GM12878 (cell line): ENCODE data around the gene JAG1. TPM values are rescaled to one million over a fixed set of nuclear protein-coding genes. Genes with fewer than 3 reads are reported as not detected.

Source experiments
- ATAC-seq: fragments of 200-7000 bp; cut with Tn5 transposase; 3 replicates; pipeline ENCODE4 v1.9.1; 2020; ENCODE audit warnings: mild to moderate bottlenecking, moderate library complexity
- BruUV-seq: library from RNA; stranded (reverse); fragments of 400-500 nt; replicated peaks from 2 replicates; lab custom pipeline; 2021; lab: Mats Ljungman, UMichigan
- CTCF ChIA-PET: fragments of 300-600 bp; sonication (Branson Sonifier 250); formaldehyde crosslinking; extraction: SDS; loops from one replicate; lab custom pipeline; 2021; ENCODE audit warnings: inconsistent platforms; lab: Yijun Ruan, JAX
- POLR2A ChIA-PET: fragments of 350-600 bp; formaldehyde crosslinking; extraction: SDS; loops from one replicate; lab custom pipeline; 2021; ENCODE audit warnings: inconsistent platforms; lab: Charles Lee
- RAD21 ChIA-PET: fragments of 300-600 bp; sonication (Branson Sonifier 250); formaldehyde crosslinking; loops from one replicate; lab custom pipeline; 2023; ENCODE audit warnings: antibody characterized with exemption; ENCODE audit not compliant: unreplicated experiment; lab: Charles Lee
- SMC1A ChIA-PET: fragments of 300-600 bp; sonication (Branson Sonifier 250); formaldehyde crosslinking; loops from one replicate; lab custom pipeline; 2023; ENCODE audit not compliant: unreplicated experiment, uncharacterized antibody; lab: Charles Lee
- DNase-seq: peaks from one replicate; pipeline ENCODE4 v3.0.0-alpha.2; 2011; ENCODE audit warnings: low read depth, low spot score
- FAIRE-seq: peaks from 3 replicates; lab custom pipeline; 2011; peaks lifted over from hg19 to GRCh38; lab: Jason Lieb, UNC
- H2AFZ ChIP-seq: 2 replicates; pipeline ENCODE4 v1.6.0; 2011; ENCODE audit warnings: low read depth, low read length, control low read depth; ENCODE audit not compliant: control insufficient read depth
- H3K27ac ChIP-seq: 2 replicates; pipeline ENCODE4 v1.5.1; 2011; ENCODE audit warnings: control low read depth; ENCODE audit not compliant: control insufficient read depth, insufficient read depth
- H3K27me3 ChIP-seq, 2 experiments: replicated peaks in 1 of 2; 2 replicates each; pipeline versions ENCODE4 v1.6.0 to v1.6.1; 2011; ENCODE audit warnings: low read length in 1 of 2; ENCODE audit not compliant: control insufficient read depth in 2 of 2, insufficient read depth in 2 of 2
- H3K36me3 ChIP-seq, 2 experiments: 2 replicates each; pipeline ENCODE4 v1.5.1; 2011; ENCODE audit warnings: low read length in 1 of 2; ENCODE audit not compliant: control insufficient read depth in 2 of 2, insufficient read depth in 2 of 2
- H3K4me1 ChIP-seq: 2 replicates; pipeline ENCODE4 v1.6.1; 2011; ENCODE audit warnings: mild to moderate bottlenecking, low read length, moderate library complexity, mixed read lengths; ENCODE audit not compliant: control insufficient read depth, insufficient read depth
- H3K4me2 ChIP-seq: 2 replicates; pipeline ENCODE4 v1.6.0; 2011; ENCODE audit warnings: control low read depth; ENCODE audit not compliant: control insufficient read depth, insufficient read depth
- H3K4me3 ChIP-seq: fragments of 200-600 bp; sonication (generic); 2 replicates; pipeline ENCODE4 v1.5.1; 2016
- H3K79me2 ChIP-seq: 2 replicates; pipeline ENCODE4 v1.6.0; 2011; ENCODE audit warnings: low read length; ENCODE audit not compliant: control insufficient read depth, insufficient read depth
- H3K9ac ChIP-seq: 2 replicates; pipeline ENCODE4 v1.8.0; 2011; ENCODE audit warnings: low read length, control low read depth, mixed read lengths; ENCODE audit not compliant: control insufficient read depth, insufficient read depth
- H3K9me3 ChIP-seq: replicated peaks from 3 replicates; pipeline ENCODE4 v1.5.1; 2011; ENCODE audit warnings: mild to moderate bottlenecking, low read length; ENCODE audit not compliant: control insufficient read depth, insufficient read depth
- H4K20me1 ChIP-seq: 2 replicates; pipeline ENCODE4 v1.6.0; 2011; ENCODE audit not compliant: control insufficient read depth, insufficient read depth
- CEBPB ChIP-seq, 2 experiments: fragments of 150-350 bp in 1 of 2; IDR thresholded peaks; 2 replicates each; pipeline ENCODE4 v1.6.1; 2012 to 2014; ENCODE audit warnings: low read depth in 2 of 2, low read length in 2 of 2, borderline replicate concordance in 1 of 2, inconsistent platforms in 1 of 2
- KDM1A ChIP-seq: fragments of 200-600 bp; sonication (generic); IDR thresholded peaks from 2 replicates; pipeline ENCODE4 v1.6.1; 2016; ENCODE audit warnings: borderline replicate concordance
- KLF5 ChIP-seq: fragments of 450-650 bp; IDR thresholded peaks from 2 replicates; pipeline ENCODE4 v1.6.1; 2014; ENCODE audit warnings: mild to moderate bottlenecking; ENCODE audit not compliant: partially characterized antibody
- PAX5 ChIP-seq: IDR thresholded peaks from 2 replicates; pipeline ENCODE4 v1.6.1; 2011; ENCODE audit warnings: low read depth, low read length, borderline replicate concordance
- RAD51 ChIP-seq: fragments of 450-650 bp; IDR thresholded peaks from 2 replicates; pipeline ENCODE4 v1.6.1; 2016; ENCODE audit warnings: moderate library complexity, mild to moderate bottlenecking, inconsistent platforms
- RCOR1 ChIP-seq: conservative IDR thresholded peaks from 2 replicates; pipeline ENCODE4 v1.6.1; 2012; ENCODE audit warnings: low read depth, low read length, improper control_type of control experiment
- TCF12 ChIP-seq: IDR thresholded peaks from 2 replicates; pipeline ENCODE4 v1.6.1; 2011; ENCODE audit warnings: low read depth, mild to moderate bottlenecking, low read length
- YBX1 ChIP-seq: fragments of 450-650 bp; IDR thresholded peaks from 2 replicates; pipeline ENCODE4 v1.6.1; 2016; ENCODE audit warnings: antibody characterized with exemption
- WGBS: methylation state at CpG from one replicate; pipeline ENCODE4 v1.1.6; 2016; ENCODE audit warnings: low lambda C conversion rate; ENCODE audit not compliant: insufficient replicate concordance, insufficient coverage; ENCODE audit errors: missing lambda C conversion rate; 5-methylcytosine and 5-hydroxymethylcytosine counted together
- in situ Hi-C: fragments of 300-500 bp; cut with MboI; formaldehyde crosslinking; loops from 9 replicates; pipeline ENCODE4 v1.14.3; 2018; ENCODE audit warnings: mixed read lengths
- intact Hi-C: fragments of 100-400 bp; cut with micrococcal nuclease; formaldehyde crosslinking; loops from one replicate; pipeline ENCODE4 v1.14.2; 2022; ENCODE audit not compliant: unreplicated experiment
- polyA plus RNA-seq, 11 experiments: library from polyadenylated mRNA; depleted of rRNA in 4 of 11; unstranded in 6 of 11; stranded (reverse) in 5 of 11; fragments of >200 nt; fragmentation: Nextera tagmentation in 4 of 11; fragmentation: Illumina TruSeq in 1 of 11; extraction: Ambion mirVana in 4 of 11; extraction: Trizol in 1 of 11; gene quantifications; 1 replicate in 1 of 11; 2 replicates in 10 of 11; pipeline versions ENCODE4 v1.2.1 to v1.2.3, GENCODE V29; 2011 to 2016; ENCODE audit warnings: inconsistent platforms in 2 of 11, missing spikeins in 2 of 11, low read depth in 1 of 11
- total RNA-seq, 4 experiments: library from RNA; depleted of rRNA in 3 of 4; stranded (reverse); fragments of >200 nt in 3 of 4; fragmentation: Illumina TruSeq in 1 of 4; extraction: Trizol in 1 of 4; gene quantifications; 2 replicates each; pipeline versions ENCODE4 v1.2.1 to v1.2.3, GENCODE V29; 2013 to 2021
- TF ChIP-seq, protein P1 (sequence below): fragments of 450-650 bp; IDR thresholded peaks from 2 replicates; pipeline ENCODE4 v1.6.1; 2016; ENCODE audit warnings: mild to moderate bottlenecking
- TF ChIP-seq, protein P2 (sequence below), 3 experiments: IDR thresholded peaks in 2 of 3; conservative IDR thresholded peaks in 1 of 3; 2 replicates each; pipeline ENCODE4 v1.5.1; 2011; ENCODE audit warnings: low read depth in 3 of 3, low read length in 3 of 3, mild to moderate bottlenecking in 3 of 3, control low read depth in 2 of 3, moderate library complexity in 2 of 3, inconsistent platforms in 1 of 3, mixed read lengths in 1 of 3; ENCODE audit not compliant: control insufficient read depth in 2 of 3, insufficient read depth in 1 of 3; ENCODE audit errors: extremely low read depth in 1 of 3
- TF ChIP-seq, protein P3 (sequence below): fragments of 450-650 bp; IDR thresholded peaks from 2 replicates; pipeline ENCODE4 v1.6.1; 2018; ENCODE audit warnings: mild to moderate bottlenecking, low read depth, moderate library complexity; ENCODE audit not compliant: partially characterized antibody
- TF ChIP-seq, protein P4 (sequence below): fragments of 150-350 bp; IDR thresholded peaks from 2 replicates; pipeline ENCODE4 v1.6.1; 2016; ENCODE audit warnings: low read depth, low read length
- TF ChIP-seq, protein P5 (sequence below): IDR thresholded peaks from 2 replicates; pipeline ENCODE4 v1.6.1; 2012; ENCODE audit warnings: low read depth, low read length, improper control_type of control experiment

Gene JAG1
- total and polyA plus RNA-seq, 10 of the 15 experiments (the other 5 are each of a cell fraction or from before 2014, with no cell fraction given): 0.66 to 6.9 (median 1.8) TPM

DNA sequence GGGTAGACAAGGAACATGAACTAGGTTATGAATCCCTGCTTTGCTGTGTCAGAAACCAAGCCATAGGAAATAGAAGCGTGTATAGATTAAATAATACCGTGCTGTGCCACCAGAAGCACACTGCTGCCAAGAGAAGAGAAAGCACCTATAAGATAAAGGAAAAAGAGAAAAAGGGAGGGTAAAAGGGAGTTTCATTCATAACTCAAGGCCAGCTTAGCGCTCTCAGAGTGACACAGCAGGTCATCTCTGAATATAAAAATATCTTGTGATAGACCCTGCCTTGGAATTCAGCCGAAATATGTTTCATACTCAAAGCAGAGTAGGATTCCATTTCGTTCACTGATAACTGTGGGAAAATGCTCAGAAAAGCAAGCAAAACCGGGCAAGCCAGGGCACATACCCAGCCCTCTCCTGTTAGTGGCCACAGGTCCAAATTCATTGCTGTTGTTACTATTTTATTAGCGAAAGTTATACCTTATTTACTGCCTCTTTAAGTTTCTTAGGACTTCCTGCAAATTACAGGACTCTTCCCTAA lies 8.7 kb downstream of the JAG1 start:
- no peaks in the 10 kb centered on the region for H3K27me3 ChIP-seq
- in situ Hi-C loops (no loop called here), intact Hi-C loops (no loop called here)
- SMC1A ChIA-PET: interaction anchor here (0.6 kb wide), 1 partner anchor 261 kb away, joined by 4 read pairs; no protein-coding TSS in a partner anchor
- POLR2A ChIA-PET: no interaction called here
- BruUV-seq: no TSS peak
- H3K27ac ChIP-seq: no peak overlapping the region
- H3K4me2 ChIP-seq: no peak overlapping the region
- CTCF ChIA-PET: no interaction called here
- WGBS: 47% methylated on average over 7 of the region's 7 CpGs
- DNase-seq (no peak), ATAC-seq (no peak), FAIRE-seq (no peak)
- H3K9me3 ChIP-seq: no peaks in the 10 kb centered on the region
- no peaks in the 10 kb centered on the region; the same call in 1 of the 2 replicates for H4K20me1 ChIP-seq
- no peak overlapping the region for H2AFZ ChIP-seq
- H3K4me1 ChIP-seq: peaks cover 9% of the 10 kb centered on the region
- no peak overlapping the region for H3K9ac ChIP-seq
- RAD21 ChIA-PET: no interaction called here
- H3K4me3 ChIP-seq: no peak overlapping the region
- peaks cover 0 to 2% of the 10 kb centered on the region in 2 experiments; a peak in 3 of 4 replicates for H3K36me3 ChIP-seq
- peaks cover 7% of the 10 kb centered on the region for H3K79me2 ChIP-seq
- TF ChIP-seq, protein P1, sequence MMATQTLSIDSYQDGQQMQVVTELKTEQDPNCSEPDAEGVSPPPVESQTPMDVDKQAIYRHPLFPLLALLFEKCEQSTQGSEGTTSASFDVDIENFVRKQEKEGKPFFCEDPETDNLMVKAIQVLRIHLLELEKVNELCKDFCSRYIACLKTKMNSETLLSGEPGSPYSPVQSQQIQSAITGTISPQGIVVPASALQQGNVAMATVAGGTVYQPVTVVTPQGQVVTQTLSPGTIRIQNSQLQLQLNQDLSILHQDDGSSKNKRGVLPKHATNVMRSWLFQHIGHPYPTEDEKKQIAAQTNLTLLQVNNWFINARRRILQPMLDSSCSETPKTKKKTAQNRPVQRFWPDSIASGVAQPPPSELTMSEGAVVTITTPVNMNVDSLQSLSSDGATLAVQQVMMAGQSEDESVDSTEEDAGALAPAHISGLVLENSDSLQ: no peak
- no peak for TF ChIP-seq CEBPB (IDR thresholded peaks at IDR 0.05; ENCODE audit: borderline replicate concordance in 1 of 2, low read depth in 2 of 2, low read length in 2 of 2)
- TF ChIP-seq RAD51: no peak
- TF ChIP-seq TCF12: no peak
- TF ChIP-seq, protein P2, sequence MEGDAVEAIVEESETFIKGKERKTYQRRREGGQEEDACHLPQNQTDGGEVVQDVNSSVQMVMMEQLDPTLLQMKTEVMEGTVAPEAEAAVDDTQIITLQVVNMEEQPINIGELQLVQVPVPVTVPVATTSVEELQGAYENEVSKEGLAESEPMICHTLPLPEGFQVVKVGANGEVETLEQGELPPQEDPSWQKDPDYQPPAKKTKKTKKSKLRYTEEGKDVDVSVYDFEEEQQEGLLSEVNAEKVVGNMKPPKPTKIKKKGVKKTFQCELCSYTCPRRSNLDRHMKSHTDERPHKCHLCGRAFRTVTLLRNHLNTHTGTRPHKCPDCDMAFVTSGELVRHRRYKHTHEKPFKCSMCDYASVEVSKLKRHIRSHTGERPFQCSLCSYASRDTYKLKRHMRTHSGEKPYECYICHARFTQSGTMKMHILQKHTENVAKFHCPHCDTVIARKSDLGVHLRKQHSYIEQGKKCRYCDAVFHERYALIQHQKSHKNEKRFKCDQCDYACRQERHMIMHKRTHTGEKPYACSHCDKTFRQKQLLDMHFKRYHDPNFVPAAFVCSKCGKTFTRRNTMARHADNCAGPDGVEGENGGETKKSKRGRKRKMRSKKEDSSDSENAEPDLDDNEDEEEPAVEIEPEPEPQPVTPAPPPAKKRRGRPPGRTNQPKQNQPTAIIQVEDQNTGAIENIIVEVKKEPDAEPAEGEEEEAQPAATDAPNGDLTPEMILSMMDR (IDR thresholded peaks at IDR 0.05 in 2 of 3, conservative IDR thresholded peaks at IDR 0.05 in 1 of 3; ENCODE audit: control insufficient read depth in 2 of 3, extremely low read depth in 1 of 3, insufficient read depth in 1 of 3, low read depth in 3 of 3, low read length in 3 of 3): no peak
- TF ChIP-seq PAX5: no peak
- TF ChIP-seq, protein P3, sequence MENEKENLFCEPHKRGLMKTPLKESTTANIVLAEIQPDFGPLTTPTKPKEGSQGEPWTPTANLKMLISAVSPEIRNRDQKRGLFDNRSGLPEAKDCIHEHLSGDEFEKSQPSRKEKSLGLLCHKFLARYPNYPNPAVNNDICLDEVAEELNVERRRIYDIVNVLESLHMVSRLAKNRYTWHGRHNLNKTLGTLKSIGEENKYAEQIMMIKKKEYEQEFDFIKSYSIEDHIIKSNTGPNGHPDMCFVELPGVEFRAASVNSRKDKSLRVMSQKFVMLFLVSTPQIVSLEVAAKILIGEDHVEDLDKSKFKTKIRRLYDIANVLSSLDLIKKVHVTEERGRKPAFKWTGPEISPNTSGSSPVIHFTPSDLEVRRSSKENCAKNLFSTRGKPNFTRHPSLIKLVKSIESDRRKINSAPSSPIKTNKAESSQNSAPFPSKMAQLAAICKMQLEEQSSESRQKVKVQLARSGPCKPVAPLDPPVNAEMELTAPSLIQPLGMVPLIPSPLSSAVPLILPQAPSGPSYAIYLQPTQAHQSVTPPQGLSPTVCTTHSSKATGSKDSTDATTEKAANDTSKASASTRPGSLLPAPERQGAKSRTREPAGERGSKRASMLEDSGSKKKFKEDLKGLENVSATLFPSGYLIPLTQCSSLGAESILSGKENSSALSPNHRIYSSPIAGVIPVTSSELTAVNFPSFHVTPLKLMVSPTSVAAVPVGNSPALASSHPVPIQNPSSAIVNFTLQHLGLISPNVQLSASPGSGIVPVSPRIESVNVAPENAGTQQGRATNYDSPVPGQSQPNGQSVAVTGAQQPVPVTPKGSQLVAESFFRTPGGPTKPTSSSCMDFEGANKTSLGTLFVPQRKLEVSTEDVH: no peak
- no peak for TF ChIP-seq YBX1
- TF ChIP-seq, protein P4, sequence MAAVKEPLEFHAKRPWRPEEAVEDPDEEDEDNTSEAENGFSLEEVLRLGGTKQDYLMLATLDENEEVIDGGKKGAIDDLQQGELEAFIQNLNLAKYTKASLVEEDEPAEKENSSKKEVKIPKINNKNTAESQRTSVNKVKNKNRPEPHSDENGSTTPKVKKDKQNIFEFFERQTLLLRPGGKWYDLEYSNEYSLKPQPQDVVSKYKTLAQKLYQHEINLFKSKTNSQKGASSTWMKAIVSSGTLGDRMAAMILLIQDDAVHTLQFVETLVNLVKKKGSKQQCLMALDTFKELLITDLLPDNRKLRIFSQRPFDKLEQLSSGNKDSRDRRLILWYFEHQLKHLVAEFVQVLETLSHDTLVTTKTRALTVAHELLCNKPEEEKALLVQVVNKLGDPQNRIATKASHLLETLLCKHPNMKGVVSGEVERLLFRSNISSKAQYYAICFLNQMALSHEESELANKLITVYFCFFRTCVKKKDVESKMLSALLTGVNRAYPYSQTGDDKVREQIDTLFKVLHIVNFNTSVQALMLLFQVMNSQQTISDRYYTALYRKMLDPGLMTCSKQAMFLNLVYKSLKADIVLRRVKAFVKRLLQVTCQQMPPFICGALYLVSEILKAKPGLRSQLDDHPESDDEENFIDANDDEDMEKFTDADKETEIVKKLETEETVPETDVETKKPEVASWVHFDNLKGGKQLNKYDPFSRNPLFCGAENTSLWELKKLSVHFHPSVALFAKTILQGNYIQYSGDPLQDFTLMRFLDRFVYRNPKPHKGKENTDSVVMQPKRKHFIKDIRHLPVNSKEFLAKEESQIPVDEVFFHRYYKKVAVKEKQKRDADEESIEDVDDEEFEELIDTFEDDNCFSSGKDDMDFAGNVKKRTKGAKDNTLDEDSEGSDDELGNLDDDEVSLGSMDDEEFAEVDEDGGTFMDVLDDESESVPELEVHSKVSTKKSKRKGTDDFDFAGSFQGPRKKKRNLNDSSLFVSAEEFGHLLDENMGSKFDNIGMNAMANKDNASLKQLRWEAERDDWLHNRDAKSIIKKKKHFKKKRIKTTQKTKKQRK: no peak
- no peak for TF ChIP-seq KLF5
- TF ChIP-seq, protein P5, sequence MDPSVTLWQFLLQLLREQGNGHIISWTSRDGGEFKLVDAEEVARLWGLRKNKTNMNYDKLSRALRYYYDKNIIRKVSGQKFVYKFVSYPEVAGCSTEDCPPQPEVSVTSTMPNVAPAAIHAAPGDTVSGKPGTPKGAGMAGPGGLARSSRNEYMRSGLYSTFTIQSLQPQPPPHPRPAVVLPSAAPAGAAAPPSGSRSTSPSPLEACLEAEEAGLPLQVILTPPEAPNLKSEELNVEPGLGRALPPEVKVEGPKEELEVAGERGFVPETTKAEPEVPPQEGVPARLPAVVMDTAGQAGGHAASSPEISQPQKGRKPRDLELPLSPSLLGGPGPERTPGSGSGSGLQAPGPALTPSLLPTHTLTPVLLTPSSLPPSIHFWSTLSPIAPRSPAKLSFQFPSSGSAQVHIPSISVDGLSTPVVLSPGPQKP: no peak
- no peak for TF ChIP-seq RCOR1
- TF ChIP-seq KDM1A: no peak
